ENCODE data around the gene GORAB.

Gene GORAB

GRCh38 chr1:170596701-170597100 is 64.7 kb downstream of the GORAB start:
- Histone ChIP-seq H3K27me3 (ENCODE audit: low read length) (no peaks in the 10 kb centered on the region), H3K9me3 (ENCODE audit: insufficient read depth, low read length) (peaks cover 2% of the 10 kb centered on the region; the same call in 1 of the 2 replicates), H4K20me1 (ENCODE audit: low read depth, low read length) (no peaks in the 10 kb centered on the region), H3K9me2 (replicated peaks; ENCODE audit: insufficient read depth, low read length) (no peaks in the 10 kb centered on the region), H3K4me3 (ENCODE audit: insufficient read depth, low read length, poor library complexity, severe bottlenecking) (no peak overlapping the region), H3F3A (ENCODE audit: insufficient read depth) (no peaks in the 10 kb centered on the region), H3K27ac (ENCODE audit: low read depth, low read length) (no peak overlapping the region), H3K36me3 (ENCODE audit: low read length) (no peaks in the 10 kb centered on the region), H3K79me2 (ENCODE audit: insufficient read depth, low read length) (no peaks in the 10 kb centered on the region), H2AFZ (ENCODE audit: low read depth, low read length, severe bottlenecking) (no peak overlapping the region), H3K4me2 (ENCODE audit: low read depth, low read length, poor library complexity, severe bottlenecking) (no peak overlapping the region), H3K9ac (ENCODE audit: low read length) (no peak overlapping the region)
- TF ChIP-seq EZH2phosphoT487 (conservative IDR thresholded peaks at IDR 0.05; ENCODE audit: low read length): no peak
- no peak for TF ChIP-seq CTCF (IDR thresholded peaks at IDR 0.05; ENCODE audit: insufficient read depth, low read length, poor library complexity, severe bottlenecking)

- Histone ChIP-seq H3F3A (ENCODE audit: insufficient read depth) (no peaks in the 10 kb centered on the region), H3K27ac (ENCODE audit: low read depth, low read length) (no peak overlapping the region), H2AFZ (ENCODE audit: low read depth, low read length, severe bottlenecking) (no peak overlapping the region), H3K36me3 (ENCODE audit: low read length) (no peaks in the 10 kb centered on the region), H4K20me1 (ENCODE audit: low read depth, low read length) (no peaks in the 10 kb centered on the region), H3K9me3 (ENCODE audit: insufficient read depth, low read length) (peaks cover 5% of the 10 kb centered on the region; the same call in 1 of the 2 replicates), H3K9me2 (replicated peaks; ENCODE audit: insufficient read depth, low read length) (no peaks in the 10 kb centered on the region), H3K79me2 (ENCODE audit: insufficient read depth, low read length) (no peaks in the 10 kb centered on the region), H3K4me3 (ENCODE audit: insufficient read depth, low read length, poor library complexity, severe bottlenecking) (no peak overlapping the region), H3K9ac (ENCODE audit: low read length) (no peak overlapping the region), H3K27me3 (ENCODE audit: low read length) (no peaks in the 10 kb centered on the region), H3K4me2 (ENCODE audit: low read depth, low read length, poor library complexity, severe bottlenecking) (no peak overlapping the region)
- no peak for TF ChIP-seq EZH2phosphoT487 (conservative IDR thresholded peaks at IDR 0.05; ENCODE audit: low read length)
- TF ChIP-seq CTCF (IDR thresholded peaks at IDR 0.05; ENCODE audit: insufficient read depth, low read length, poor library complexity, severe bottlenecking): no peak
Measured at GRCh38 chr1:170598618-170599017, 66.7 kb downstream of the GORAB start.

GRCh38 chr1:170599033-170599432 is 67.1 kb downstream of the GORAB start:
- TF ChIP-seq EZH2phosphoT487 (conservative IDR thresholded peaks at IDR 0.05; ENCODE audit: low read length) (no peak), CTCF (IDR thresholded peaks at IDR 0.05; ENCODE audit: insufficient read depth, low read length, poor library complexity, severe bottlenecking) (no peak)
- Histone ChIP-seq H2AFZ (ENCODE audit: low read depth, low read length, severe bottlenecking) (no peak overlapping the region), H3K4me3 (ENCODE audit: insufficient read depth, low read length, poor library complexity, severe bottlenecking) (no peak overlapping the region), H3K27me3 (ENCODE audit: low read length) (no peaks in the 10 kb centered on the region), H3F3A (ENCODE audit: insufficient read depth) (no peaks in the 10 kb centered on the region), H3K79me2 (ENCODE audit: insufficient read depth, low read length) (no peaks in the 10 kb centered on the region), H3K9ac (ENCODE audit: low read length) (no peak overlapping the region), H3K9me2 (replicated peaks; ENCODE audit: insufficient read depth, low read length) (no peaks in the 10 kb centered on the region), H4K20me1 (ENCODE audit: low read depth, low read length) (no peaks in the 10 kb centered on the region), H3K36me3 (ENCODE audit: low read length) (no peaks in the 10 kb centered on the region), H3K9me3 (ENCODE audit: insufficient read depth, low read length) (peaks cover 5% of the 10 kb centered on the region; the same call in 1 of the 2 replicates), H3K4me2 (ENCODE audit: low read depth, low read length, poor library complexity, severe bottlenecking) (no peak overlapping the region), H3K27ac (ENCODE audit: low read depth, low read length) (no peak overlapping the region)

All from SU-DHL-6 (cell line).